ENCODE data around the gene F7.

The F7 gene

GRCh38 chr13:113072376-113072775 is 33.2 kb upstream of the F7 start:
- TF ChIP-seq SUZ12 (IDR thresholded peaks at IDR 0.05; ENCODE audit: extremely low read depth, insufficient read depth, insufficient read length) (no peak), YY1 (IDR thresholded peaks at IDR 0.05; ENCODE audit: insufficient read depth, insufficient read length) (no peak), ZNF274 (IDR thresholded peaks at IDR 0.05; ENCODE audit: low read depth, low read length) (no peak)
- H3K4me1 ChIP-seq (ENCODE audit: insufficient read depth, insufficient read length): peaks cover 3% of the 10 kb centered on the region
- no peak overlapping the region for H3K4me3 ChIP-seq (ENCODE audit: insufficient read length, low read depth)
- H3K36me3 ChIP-seq (ENCODE audit: insufficient read depth, insufficient read length, low read length): no peaks in the 10 kb centered on the region
- no peaks in the 10 kb centered on the region for H3K27me3 ChIP-seq (ENCODE audit: insufficient read depth, insufficient read length)
- no peaks in the 10 kb centered on the region for H3K9me3 ChIP-seq (ENCODE audit: insufficient read depth, low read length)
- H3K9ac ChIP-seq (ENCODE audit: insufficient read length, low read depth): no peak overlapping the region
- no peak for DNase-seq (ENCODE audit: low read depth, low spot score)

DNA sequence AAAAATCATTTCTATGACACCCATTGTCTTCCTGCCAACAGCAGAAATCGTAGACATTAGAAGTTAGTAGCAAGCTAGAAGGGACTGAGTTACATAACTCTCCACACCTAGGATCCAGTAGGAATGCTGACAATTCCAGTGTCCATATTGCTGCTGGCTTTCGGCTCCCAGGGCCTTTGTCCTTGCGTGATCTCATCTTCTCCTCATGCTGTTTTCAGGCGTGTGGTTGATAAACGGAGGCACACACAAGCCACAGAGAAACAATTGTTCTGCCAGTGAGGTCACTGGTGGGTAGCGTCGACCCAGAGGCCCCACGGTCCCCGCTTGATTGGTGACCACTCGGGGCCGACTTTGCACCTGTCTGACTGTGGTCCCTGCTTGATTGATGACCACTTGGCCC is 31.6 kb upstream of the F7 start:
- Histone ChIP-seq H3K4me3 (ENCODE audit: insufficient read length, low read depth) (no peak overlapping the region), H3K4me1 (ENCODE audit: insufficient read depth, insufficient read length) (peaks cover 3% of the 10 kb centered on the region), H3K36me3 (ENCODE audit: insufficient read depth, insufficient read length, low read length) (no peaks in the 10 kb centered on the region), H3K9ac (ENCODE audit: insufficient read length, low read depth) (no peak overlapping the region), H3K9me3 (ENCODE audit: insufficient read depth, low read length) (no peaks in the 10 kb centered on the region), H3K27me3 (ENCODE audit: insufficient read depth, insufficient read length) (no peaks in the 10 kb centered on the region)
- no peak for DNase-seq (ENCODE audit: low read depth, low spot score)
- TF ChIP-seq YY1 (IDR thresholded peaks at IDR 0.05; ENCODE audit: insufficient read depth, insufficient read length) (no peak), ZNF274 (IDR thresholded peaks at IDR 0.05; ENCODE audit: low read depth, low read length) (no peak), SUZ12 (IDR thresholded peaks at IDR 0.05; ENCODE audit: extremely low read depth, insufficient read depth, insufficient read length) (no peak)

DNA sequence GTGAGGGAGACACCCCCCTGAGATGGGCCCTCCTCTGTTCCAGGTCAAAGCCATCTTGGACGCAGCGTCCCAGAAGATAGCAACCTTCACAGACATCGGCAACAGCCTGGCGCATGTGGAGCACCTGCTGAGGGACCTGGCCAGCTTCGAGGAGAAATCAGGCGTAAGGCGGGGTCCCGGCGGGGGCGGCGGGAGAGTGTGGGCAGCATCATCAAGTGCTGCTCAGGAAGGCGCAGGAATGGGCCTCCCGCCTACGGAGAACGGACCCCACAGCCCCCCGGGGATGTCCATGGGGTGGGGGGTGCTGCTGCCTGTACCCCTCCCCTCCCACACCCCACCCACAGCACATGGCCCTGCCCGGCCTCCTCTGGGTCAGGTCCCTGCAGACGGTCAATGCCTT is 31.2 kb upstream of the F7 start:
- Histone ChIP-seq H3K9ac (ENCODE audit: insufficient read length, low read depth) (no peak overlapping the region), H3K36me3 (ENCODE audit: insufficient read depth, insufficient read length, low read length) (no peaks in the 10 kb centered on the region), H3K4me3 (ENCODE audit: insufficient read length, low read depth) (no peak overlapping the region), H3K4me1 (ENCODE audit: insufficient read depth, insufficient read length) (peaks cover 3% of the 10 kb centered on the region), H3K9me3 (ENCODE audit: insufficient read depth, low read length) (no peaks in the 10 kb centered on the region), H3K27me3 (ENCODE audit: insufficient read depth, insufficient read length) (no peaks in the 10 kb centered on the region)
- DNase-seq (ENCODE audit: low read depth, low spot score): no peak
- no peak for TF ChIP-seq ZNF274 (IDR thresholded peaks at IDR 0.05; ENCODE audit: low read depth, low read length)
- no peak for TF ChIP-seq SUZ12 (IDR thresholded peaks at IDR 0.05; ENCODE audit: extremely low read depth, insufficient read depth, insufficient read length)
- TF ChIP-seq YY1 (IDR thresholded peaks at IDR 0.05; ENCODE audit: insufficient read depth, insufficient read length): no peak

GRCh38 chr13:113074876-113075275 is 30.7 kb upstream of the F7 start:
- no peak for TF ChIP-seq SUZ12 (IDR thresholded peaks at IDR 0.05; ENCODE audit: extremely low read depth, insufficient read depth, insufficient read length)
- H3K4me3 ChIP-seq (ENCODE audit: insufficient read length, low read depth): no peak overlapping the region
- no peaks in the 10 kb centered on the region for H3K9me3 ChIP-seq (ENCODE audit: insufficient read depth, low read length)
- H3K4me1 ChIP-seq (ENCODE audit: insufficient read depth, insufficient read length): peaks cover 2% of the 10 kb centered on the region
- DNase-seq (ENCODE audit: low read depth, low spot score): no peak
- no peak overlapping the region for H3K9ac ChIP-seq (ENCODE audit: insufficient read length, low read depth)
- no peaks in the 10 kb centered on the region for H3K36me3 ChIP-seq (ENCODE audit: insufficient read depth, insufficient read length, low read length)
- H3K27me3 ChIP-seq (ENCODE audit: insufficient read depth, insufficient read length): no peaks in the 10 kb centered on the region

DNA sequence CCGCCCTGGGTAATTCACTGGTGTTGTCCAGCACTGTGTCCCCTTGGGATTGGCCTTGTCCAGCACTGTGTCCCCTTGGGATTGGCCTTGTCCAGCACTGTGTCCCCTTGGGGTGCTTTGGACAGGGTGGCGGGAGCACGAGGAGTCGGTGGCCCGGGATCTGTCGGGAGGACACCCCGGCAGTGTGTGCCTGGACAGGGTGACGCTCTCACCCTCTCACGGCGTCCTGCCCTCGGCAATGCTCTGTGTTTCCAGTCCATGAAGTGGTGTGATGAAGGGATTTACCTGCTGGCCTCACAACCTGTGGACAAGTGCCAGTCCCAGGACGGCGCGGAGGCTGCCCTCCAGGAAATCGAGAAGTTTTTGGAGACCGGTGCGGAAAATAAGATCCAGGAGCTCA is 29.9 kb upstream of the F7 start:
- H3K9ac ChIP-seq (ENCODE audit: insufficient read length, low read depth): no peak overlapping the region
- TF ChIP-seq ZNF274 (IDR thresholded peaks at IDR 0.05; ENCODE audit: low read depth, low read length): no peak
- no peak for TF ChIP-seq SUZ12 (IDR thresholded peaks at IDR 0.05; ENCODE audit: extremely low read depth, insufficient read depth, insufficient read length)
- TF ChIP-seq YY1 (IDR thresholded peaks at IDR 0.05; ENCODE audit: insufficient read depth, insufficient read length): no peak
- H3K4me3 ChIP-seq (ENCODE audit: insufficient read length, low read depth): no peak overlapping the region
- no peaks in the 10 kb centered on the region for H3K27me3 ChIP-seq (ENCODE audit: insufficient read depth, insufficient read length)
- no peaks in the 10 kb centered on the region for H3K4me1 ChIP-seq (ENCODE audit: insufficient read depth, insufficient read length)
- no peak for DNase-seq (ENCODE audit: low read depth, low spot score)
- H3K36me3 ChIP-seq (ENCODE audit: insufficient read depth, insufficient read length, low read length): no peaks in the 10 kb centered on the region
- H3K9me3 ChIP-seq (ENCODE audit: insufficient read depth, low read length): no peaks in the 10 kb centered on the region

GRCh38 chr13:113076681-113077401 is 28.8 kb upstream of the F7 start:
- Histone ChIP-seq H3K9me3 (ENCODE audit: insufficient read depth, low read length) (no peaks in the 10 kb centered on the region), H3K27me3 (ENCODE audit: insufficient read depth, insufficient read length) (no peaks in the 10 kb centered on the region), H3K4me3 (ENCODE audit: insufficient read length, low read depth) (no peak overlapping the region), H3K4me1 (ENCODE audit: insufficient read depth, insufficient read length) (no peaks in the 10 kb centered on the region), H3K9ac (ENCODE audit: insufficient read length, low read depth) (no peak overlapping the region), H3K36me3 (ENCODE audit: insufficient read depth, insufficient read length, low read length) (no peaks in the 10 kb centered on the region)
- TF ChIP-seq SUZ12 (IDR thresholded peaks at IDR 0.05; ENCODE audit: extremely low read depth, insufficient read depth, insufficient read length) (no peak), ZNF274 (IDR thresholded peaks at IDR 0.05; ENCODE audit: low read depth, low read length) (no peak), YY1 (IDR thresholded peaks at IDR 0.05; ENCODE audit: insufficient read depth, insufficient read length) (no peak)
- DNase-seq (ENCODE audit: low read depth, low spot score): no peak

- H3K4me1 ChIP-seq (ENCODE audit: insufficient read depth, insufficient read length): no peaks in the 10 kb centered on the region
- no peak for DNase-seq (ENCODE audit: low read depth, low spot score)
- no peak overlapping the region for H3K4me3 ChIP-seq (ENCODE audit: insufficient read length, low read depth)
- H3K27me3 ChIP-seq (ENCODE audit: insufficient read depth, insufficient read length): no peaks in the 10 kb centered on the region
- H3K9me3 ChIP-seq (ENCODE audit: insufficient read depth, low read length): no peaks in the 10 kb centered on the region
- TF ChIP-seq SUZ12 (IDR thresholded peaks at IDR 0.05; ENCODE audit: extremely low read depth, insufficient read depth, insufficient read length) (no peak), ZNF274 (IDR thresholded peaks at IDR 0.05; ENCODE audit: low read depth, low read length) (no peak), YY1 (IDR thresholded peaks at IDR 0.05; ENCODE audit: insufficient read depth, insufficient read length) (no peak)
- no peaks in the 10 kb centered on the region for H3K36me3 ChIP-seq (ENCODE audit: insufficient read depth, insufficient read length, low read length)
- no peak overlapping the region for H3K9ac ChIP-seq (ENCODE audit: insufficient read length, low read depth)
Observed at GRCh38 chr13:113077566-113077952, 28.0 kb upstream of the F7 start.
